Germinal center (tissue), 1 donor: ENCODE results near the gene TFR2.

Experiments used
- DNase-seq: peaks from one replicate; pipeline ENCODE4 v3.0.0; 2012; ENCODE audit warnings: mixed read lengths, low spot score

The TFR2 gene

DNA sequence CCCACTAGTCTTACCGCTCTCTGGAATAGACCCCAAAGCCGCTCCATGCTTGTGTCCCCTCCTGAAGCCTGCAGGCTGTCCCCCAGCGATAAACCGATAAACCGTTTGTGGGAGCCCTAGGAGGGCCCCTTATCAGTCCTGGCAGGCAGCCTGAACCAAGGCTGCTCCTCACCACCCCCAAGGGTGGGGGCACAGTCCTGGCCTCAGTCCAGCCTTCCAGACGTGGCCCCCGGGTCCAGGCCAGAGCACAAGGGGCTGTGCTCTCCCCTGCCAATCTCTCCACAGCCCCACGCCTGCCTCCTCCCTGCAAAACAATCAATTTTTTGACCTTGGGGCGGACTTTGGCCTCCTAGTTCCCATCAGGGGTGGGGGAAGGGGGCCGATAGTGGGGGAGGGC lies at the start of gene TFR2:
TSS of gene TFR2 (minus strand) at position 90 of the 397 bp plus-strand sequence. CDS start at position 47, 43 bp downstream.
- no peak for DNase-seq

GRCh38 chr7:100689230-100690135 lies 48.1 kb upstream of the TFR2 start:
- DNase-seq = no peak

DNA sequence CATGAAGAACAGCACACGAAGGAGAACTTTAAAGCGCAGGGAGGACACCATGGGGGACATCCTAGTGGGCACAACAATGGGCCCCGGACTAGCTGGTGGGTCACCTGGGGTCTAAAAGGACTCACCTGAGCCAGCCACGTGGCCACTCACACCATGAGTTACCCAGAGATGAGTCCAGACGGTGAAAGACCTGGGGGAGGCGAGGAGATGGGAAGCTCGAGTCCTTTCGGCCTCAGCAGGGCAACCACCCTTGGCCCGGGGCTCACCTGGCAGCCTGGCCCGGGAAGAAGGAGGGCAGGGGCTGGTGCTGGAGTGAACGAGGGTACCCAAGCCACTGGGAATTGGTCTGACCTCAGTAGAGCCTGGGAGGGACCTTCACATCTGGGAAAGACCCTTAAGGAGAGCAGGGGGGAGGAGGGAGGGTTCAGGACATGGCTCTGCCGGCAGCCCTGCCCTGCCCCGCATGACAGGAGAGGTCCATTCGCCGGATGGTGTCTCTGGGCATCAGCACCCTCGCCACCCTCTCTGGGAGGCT lies 47.0 kb upstream of the TFR2 start:
- DNase-seq = no peak

DNA sequence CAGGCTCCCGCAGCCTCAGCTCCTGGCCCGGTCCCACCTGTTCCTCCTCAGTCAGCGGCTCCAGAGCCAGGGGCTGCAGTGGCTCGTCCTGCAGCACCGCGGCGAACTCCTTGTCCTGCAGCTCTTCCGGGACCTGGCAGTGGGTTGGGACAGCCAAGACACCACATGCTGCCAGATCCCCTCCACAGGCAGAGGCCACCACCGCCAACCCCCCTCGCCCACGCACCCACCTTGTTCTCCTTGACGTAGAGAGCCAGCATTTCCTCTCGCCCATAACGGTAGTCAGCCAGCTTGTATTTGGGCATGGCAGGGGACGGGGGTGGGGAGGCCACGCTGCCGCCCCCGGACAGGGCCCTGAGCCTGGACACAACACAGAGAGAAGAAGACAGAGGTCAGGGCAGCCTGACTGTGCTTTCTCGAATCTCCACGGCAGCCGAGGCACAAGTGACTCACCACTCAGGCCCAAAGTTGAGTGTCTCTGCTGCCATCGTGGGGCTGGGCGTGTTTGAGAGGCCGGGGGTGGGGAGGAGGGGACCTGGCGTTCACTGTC lies 46.5 kb upstream of the TFR2 start:
- DNase-seq = no peak

- DNase-seq = no peak
These were observed 45.9 kb upstream of the TFR2 start for GRCh38 chr7:100687261-100687660.

DNA sequence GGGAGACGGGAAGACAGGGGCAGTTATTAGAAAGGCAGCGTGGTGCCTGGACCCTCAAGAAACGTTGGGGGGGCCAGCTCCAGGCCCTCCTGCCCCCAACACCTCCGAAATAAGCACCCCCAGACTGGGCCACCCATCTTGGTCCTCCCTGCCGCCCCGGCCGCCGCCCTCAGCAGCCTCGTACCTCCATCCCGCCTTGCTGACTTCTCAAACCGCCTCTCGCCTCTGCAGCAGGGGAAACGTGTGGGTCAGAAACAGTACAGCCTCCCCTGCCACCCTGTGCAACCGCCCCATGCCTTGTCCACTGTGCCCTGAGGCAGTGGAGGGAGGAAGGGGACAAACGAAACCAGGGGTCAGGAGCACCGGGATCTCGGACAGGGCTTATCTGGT lies 45.5 kb upstream of the TFR2 start:
- DNase-seq = no peak

DNA sequence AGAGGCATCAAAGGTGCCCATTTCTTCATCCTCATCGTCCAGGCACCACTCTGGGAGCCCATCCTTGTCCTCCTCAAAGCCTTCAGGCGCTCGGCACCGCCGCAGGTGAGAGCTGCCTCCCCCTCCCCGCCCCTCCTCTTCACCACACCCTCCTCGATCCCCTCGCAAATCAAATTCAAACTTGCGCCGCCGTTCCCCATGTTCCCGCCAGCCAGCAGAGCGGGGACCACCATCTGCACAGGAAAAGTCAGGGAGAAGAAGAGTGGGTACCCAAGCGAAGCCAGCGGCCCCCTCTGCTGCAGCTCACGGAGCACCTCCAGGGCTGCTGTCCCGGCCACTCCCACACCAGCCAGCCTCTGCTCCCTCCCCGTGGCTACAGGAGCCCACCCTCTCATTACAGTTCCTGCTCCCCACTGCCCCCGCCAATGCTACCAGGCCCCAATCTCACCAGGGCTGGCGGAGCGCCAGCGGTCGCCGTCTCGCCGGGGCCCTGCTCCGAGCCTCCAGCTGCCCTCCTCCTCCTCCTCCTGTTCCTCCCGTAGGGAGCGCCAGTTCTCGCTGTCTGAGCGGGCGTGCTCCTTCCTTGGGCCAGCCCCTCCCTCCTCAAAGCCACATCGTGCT lies 45.0 kb upstream of the TFR2 start:
- no peak for DNase-seq

- DNase-seq = no peak
These were observed 44.3 kb upstream of the TFR2 start for GRCh38 chr7:100685631-100686145.

DNA sequence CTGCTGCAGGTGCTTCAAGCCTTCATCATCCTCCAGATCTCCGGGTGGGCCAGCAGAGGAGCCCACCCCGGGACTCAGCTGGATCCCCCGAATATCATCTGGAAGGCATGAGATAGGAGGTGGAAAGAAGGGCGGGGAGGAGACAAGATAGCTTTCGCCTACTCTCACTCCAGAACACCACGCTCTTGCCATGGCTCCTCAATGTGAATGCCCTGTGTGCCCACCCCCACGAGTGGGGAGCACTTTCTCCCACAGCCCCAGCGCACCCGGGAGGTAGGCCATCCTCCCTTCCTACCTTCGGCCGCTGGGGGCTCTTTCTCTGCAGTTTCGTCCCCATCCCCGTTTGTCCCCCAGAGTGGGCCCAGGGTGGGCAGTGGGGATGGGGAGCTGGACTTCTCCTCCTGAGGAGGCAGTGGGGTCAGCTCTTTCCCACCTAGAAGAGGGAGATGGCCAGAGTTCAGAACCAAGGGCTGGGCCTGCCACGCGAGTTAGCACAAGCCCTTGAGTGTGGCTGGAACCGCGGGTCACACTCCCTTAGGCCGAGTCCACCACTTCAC lies 43.8 kb upstream of the TFR2 start:
- no peak for DNase-seq

GRCh38 chr7:100684534-100685042 lies 43.2 kb upstream of the TFR2 start:
- no peak for DNase-seq

- DNase-seq = no peak
These were observed 42.5 kb upstream of the TFR2 start for GRCh38 chr7:100683659-100684533.

DNA sequence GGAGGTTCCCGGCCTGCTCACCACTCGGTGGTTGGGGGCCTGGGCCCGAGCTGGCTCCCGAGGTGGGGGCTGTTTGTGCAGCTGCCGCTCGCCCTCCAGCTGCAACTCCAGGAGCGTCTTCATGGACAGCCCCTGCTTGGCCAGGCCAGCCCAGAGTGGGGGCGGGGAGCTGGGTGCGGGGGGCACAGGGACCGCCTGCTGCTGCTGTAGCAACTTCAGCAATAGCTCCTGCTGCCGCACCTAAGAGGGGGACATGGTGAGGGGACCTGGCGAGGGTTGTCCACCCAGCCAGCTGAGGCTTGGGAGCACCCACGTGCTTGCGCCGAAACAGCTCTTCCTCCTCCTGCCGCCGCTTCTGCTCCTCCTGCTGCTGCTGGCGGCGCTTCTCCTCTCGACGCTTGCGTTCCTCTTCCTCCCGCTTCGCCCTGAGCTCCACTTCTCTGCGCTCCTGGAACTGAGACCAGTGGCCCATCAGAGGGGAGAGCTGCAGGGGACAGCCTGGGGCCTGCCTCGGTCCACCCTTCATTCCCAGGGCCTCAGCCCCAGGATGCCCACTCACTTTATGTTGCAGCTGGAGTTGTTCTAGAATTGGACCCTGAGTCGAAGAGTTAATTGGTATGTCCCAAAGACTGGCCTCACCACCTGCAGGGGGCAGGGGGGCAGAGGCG lies 41.8 kb upstream of the TFR2 start:
- no peak for DNase-seq

- no peak for DNase-seq
These were observed 40.9 kb upstream of the TFR2 start for GRCh38 chr7:100682228-100682741.

GRCh38 chr7:100681491-100682227 lies 40.3 kb upstream of the TFR2 start:
- DNase-seq = no peak

- no peak for DNase-seq
These were observed 39.4 kb upstream of the TFR2 start for GRCh38 chr7:100680576-100681271.

- no peak for DNase-seq
These were observed 38.7 kb upstream of the TFR2 start for GRCh38 chr7:100679927-100680575.

DNA sequence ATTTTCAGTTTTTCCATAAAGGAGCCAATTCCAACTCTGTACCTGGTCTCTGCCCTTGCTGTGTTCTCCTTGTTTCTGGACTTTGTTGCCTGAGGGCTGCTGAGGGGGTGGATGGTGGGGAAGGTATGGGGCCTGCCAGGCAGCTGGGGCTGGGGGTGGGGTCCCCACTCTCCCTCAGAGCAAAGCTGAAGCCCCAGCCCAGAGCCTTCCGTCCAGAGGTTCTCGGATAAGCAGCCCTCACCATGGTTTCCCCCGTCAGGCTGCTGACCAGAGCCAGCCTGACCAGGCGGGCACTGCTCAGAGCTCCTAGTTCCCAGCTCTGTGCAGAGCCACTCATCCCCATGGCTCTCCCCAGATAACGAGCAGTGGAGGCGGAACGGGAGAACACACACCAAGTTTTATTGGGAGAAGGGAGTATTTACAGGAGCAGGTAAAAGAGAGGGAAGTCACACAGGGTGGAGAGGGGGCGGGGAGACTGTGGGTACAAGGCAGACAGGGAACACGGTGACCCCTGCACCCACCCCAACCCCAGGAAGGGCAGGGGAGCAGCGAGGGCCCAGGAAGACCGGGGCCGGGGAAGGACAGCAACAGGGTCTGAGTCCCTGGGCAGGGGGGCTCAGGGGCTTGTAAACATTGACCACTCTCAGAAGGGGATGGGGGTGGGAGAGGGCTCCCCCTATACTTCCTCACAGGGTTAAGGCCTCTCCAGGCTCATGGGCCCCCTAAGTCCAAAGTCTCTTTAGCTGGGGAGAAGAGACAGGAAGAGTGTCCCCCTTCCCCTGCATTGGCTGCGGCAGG lies 38.0 kb upstream of the TFR2 start:
- DNase-seq = no peak
